Measurements from ENCODE around the gene SPRY4.
"Not testable (repeated sequence)": the region's sequence is repeated elsewhere in the genome, so short reads cannot be mapped to it uniquely, and the experiment has no call there.

The SPRY4 gene

DNA sequence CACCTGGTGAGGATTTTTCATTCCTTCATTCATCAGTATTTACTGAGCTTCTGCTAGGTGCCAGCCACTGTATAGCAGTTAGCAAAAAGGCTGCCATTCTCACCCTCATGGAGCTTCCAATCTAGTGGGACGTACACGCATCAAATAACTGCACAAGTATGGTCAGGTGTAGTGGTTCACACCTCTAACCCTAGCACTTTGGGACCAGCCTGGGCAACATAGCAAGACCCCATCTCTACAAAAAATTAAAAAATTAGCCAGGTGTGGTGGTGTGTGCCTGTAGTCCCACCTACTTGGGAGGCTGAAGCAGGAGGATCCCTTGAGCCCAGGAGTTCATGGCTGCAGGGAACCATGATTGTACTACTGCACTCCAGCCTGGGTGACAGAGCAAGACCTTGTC, 8.9 kb upstream of the SPRY4 start:
- DNase-seq: not testable (repeated sequence)

GRCh38 chr5:142330444-142330843, 5.6 kb upstream of the SPRY4 start:
- DNase-seq: no peak

DNA sequence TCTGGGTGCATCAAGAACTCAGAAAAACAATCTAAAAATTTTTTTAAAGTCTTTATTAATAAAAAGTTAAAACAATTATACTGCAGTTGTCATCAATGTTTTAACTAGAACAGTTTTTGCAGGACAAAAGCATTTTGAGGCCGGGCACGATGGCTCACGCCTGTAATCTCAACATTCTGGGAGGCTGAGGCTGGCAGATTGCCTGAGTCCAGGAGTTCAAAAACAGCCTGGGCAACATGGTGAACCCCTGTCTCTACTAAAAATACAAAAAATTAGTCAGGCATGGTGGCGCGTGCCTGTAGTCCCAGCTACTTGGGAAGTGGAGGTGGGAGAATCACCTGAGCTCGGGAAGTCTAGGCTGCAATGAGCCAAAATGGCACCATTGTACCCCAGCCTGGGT, 5.2 kb upstream of the SPRY4 start:
- DNase-seq: no peak

GRCh38 chr5:142327111-142327842, 2.5 kb upstream of the SPRY4 start:
- no peak for DNase-seq

DNA sequence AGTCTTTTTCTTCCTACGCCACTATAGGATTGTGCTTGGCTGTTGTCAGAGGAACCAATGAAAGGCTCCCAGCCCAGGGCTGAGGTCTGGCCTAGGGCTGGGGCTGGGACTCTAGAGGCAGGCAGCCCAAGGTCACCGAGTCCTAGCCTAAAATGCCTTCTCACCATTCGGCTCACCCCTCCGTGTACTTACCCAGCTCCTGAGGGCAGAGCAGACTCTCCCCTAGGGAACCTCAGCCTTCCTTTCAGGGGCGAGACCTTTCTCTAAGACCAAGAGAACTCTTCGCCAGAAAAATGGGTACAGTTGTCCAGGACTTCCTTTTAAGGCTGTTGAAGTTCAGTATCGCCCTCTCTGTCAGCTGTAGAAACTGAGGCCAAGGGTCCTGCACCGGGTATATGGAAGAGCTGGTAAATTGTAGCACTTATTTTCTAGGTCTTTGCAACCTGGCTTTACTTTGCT, 1.7 kb upstream of the SPRY4 start:
- DNase-seq: no peak

DNA sequence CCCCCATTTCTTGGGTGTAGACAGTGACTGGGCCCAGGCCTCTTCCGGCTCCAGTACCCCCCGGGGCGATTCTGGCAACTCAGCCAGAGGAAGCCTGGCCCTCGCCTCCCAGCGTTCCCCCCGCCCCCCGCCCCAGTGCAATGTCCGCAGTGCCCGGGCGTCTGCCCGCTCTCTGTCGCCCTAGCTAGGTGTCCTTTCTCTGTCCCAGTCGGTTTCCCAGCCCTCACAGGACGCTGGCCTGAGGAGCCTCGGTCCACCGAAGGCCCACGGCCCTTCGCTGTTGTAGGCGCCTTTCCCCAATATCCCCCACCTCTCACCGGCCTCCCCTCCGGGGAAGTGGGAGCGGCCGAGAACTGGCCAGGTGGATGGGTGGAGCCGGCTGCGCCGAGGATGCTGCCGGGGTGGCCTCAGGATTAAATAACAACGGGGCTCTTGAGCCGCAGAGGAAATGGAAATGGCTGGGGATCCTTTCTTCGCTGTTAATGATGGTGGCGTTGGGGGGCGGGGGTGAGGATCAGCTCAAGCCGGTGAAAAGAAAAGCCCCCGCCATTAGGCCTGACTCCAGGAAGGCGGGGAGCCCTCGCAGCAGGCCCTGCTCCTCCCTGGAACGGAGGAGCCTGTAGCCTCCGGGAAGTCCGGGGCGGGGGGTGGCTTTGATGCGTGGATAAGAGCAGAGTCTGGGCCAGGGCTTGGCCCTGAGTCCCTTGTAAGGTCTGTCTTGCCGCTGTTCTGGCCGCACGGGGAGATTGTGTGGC, 1.1 kb upstream of the SPRY4 start:
- peak; percentile 61 for DNase-seq

GRCh38 chr5:142324136-142324870, 518 bp downstream of the SPRY4 start:
- DNase-seq: peak; percentile 62

GRCh38 chr5:142323480-142324135, 1.2 kb downstream of the SPRY4 start:
- DNase-seq: no peak

GRCh38 chr5:142322747-142323479, 1.9 kb downstream of the SPRY4 start:
- DNase-seq: no peak

DNA sequence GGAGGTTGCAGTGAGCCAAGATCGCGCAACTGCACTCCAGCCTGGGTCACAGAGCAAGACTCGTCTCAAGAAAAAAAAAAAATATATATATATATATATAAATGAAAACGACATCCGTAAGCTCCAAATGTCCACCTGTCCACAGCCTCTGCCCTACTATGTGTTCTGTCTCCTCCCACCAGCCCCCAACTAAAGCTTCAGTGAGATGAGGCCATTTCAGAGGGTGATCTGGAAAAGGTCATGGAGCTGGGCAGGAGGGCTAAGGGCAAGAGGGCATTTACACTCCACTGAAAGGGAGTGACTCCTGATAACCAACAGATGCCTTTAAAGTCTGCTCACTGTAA, 2.4 kb downstream of the SPRY4 start:
- DNase-seq: no peak

DNA sequence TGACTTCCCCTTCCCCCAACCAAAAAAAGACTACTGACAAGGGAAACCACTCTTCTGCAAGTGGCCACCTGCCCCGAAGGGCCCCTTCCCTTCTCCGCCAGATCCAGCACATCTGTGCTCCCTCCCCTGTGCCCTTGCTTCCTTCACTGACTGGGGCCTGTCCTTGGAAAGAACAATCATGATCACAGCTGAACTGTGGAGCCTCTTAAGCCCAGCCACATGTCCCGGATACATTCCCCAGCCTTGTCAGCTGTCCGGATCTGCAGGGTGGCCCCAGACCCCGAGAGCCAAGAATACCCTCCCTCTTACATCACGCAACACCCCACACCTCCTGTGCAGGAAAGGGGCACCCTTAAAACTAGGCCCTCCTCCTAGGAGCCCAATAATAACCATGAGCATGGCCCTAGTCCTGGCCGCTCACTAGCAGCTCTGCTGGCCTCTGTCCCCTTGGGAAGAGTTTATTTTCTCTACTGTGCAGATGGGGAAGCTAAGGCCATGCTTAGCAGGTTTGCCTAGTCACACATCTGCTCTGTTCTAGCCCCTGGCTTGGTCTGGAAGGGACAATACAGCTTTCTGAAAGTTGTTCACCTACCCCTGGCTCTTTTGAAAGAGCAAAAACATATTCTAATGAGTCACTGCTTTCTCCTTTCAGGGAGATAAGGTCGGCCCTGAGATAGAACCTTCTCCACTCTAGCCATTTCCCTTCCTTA, 3.8 kb downstream of the SPRY4 start:
- no peak for DNase-seq

GRCh38 chr5:142320430-142320738, 4.4 kb downstream of the SPRY4 start:
- DNase-seq: no peak

DNA sequence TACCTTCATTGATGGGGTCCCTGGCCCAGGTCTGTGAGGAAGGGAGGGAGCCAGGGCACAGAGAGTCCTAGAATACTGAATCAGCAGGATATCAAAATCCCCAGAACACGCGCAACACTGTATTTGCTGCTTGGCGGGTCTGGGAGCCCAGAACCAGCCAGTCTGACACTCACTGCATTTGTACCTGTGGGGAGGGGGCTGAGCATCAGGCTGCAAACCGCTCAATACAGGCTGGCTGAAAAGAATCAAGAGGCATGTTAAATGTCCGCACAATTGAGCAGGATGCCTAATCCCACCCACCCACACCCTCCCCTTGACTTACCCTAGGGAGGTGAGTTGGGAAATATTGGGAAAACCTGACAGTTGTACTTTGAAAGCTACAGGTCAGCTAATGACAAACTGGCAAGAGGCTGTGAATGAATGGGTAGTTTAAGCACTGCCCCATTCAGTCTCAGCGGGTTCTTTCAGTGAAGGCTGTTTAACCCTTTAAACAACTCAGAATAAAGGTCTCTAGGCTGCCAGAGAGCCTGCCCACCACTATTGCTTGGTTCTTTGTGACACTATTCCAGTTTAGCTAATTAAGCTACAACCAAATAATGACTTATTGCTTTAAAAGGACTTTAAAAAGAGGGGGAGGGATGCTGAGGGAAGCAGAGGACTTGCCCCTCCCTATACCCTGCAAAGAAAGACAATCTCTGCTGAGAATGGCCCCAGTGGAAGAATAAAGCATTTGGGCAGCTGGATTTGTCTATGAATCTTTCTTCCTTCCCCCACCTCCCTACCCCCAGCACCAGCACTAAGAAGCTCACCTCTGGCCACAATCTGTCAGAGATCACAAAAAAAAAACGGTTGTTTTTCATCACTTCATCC, 5.0 kb downstream of the SPRY4 start:
- DNase-seq: no peak

DNA sequence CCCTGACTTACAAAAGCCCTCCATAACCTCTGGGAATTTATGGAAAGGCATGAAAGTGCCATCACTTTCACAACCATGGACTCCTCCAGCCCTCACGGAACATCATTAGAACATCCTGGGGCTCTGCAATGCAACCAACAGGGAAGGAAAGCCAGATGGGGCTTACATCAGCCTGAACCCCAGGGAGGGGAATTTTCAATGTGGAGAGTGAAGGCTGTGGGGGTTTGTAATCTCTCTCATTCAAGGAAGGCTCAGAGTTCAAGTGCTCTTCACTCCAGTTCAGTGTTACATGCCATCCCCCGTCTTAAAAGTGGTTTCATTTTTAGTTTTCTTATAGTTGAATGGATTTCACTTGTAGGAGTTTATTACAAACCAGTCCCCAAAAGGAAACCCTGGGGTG, 5.7 kb downstream of the SPRY4 start:
- DNase-seq: no peak

DNA sequence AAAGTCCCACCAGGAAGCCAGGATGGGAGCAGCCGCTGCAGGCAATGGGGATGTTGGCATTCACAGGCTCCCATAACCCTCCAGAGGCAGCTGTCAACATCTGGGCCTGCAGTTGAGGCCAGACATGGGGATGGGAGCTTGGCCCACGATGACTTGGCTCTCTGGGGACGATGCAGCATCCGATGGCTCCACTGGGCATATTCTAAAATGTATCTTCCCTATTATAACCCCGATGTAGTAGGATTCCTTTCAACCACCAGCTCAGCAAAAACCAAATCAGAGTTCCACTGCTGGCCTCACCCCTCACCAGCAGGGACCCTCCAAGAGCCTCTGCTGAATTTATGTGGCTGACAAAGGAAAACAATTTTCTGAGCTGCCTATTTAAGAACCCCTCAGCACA, 7.1 kb downstream of the SPRY4 start:
- no peak for DNase-seq

DNA sequence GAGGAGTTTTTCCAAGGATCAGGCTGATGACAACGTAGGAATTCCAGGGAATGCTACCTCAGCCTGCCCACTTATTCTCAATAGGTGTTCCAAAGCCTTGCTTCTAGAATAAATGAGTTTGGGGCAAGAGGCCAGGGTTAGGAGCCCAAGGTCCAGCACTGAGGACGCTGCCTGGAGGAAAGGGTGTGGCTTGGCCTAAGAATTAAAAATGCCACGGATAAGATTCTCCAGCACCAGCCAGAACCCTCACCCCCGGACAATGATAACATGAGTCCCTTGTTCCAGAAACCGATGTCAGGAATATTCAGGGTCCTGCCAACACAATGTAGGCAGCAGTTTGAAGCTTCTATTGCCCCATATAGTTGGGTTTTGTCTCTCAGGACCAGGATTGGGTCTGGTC, 7.6 kb downstream of the SPRY4 start:
- no peak for DNase-seq

GRCh38 chr5:142316681-142317080, 8.1 kb downstream of the SPRY4 start:
- DNase-seq: no peak

GRCh38 chr5:142316051-142316450, 8.8 kb downstream of the SPRY4 start:
- DNase-seq: no peak

- no peak for DNase-seq
These were observed 9.5 kb downstream of the SPRY4 start for GRCh38 chr5:142315096-142315900.

GRCh38 chr5:142314606-142315005, 10.2 kb downstream of the SPRY4 start:
- no peak for DNase-seq

Data from stimulated activated CD4-positive, alpha-beta T cell treated with anti-CD3 and anti-CD28 coated beads, Interleukin-15, amount 100 ng/mL, for 24 hours (primary cell).